Rectal smooth muscle tissue (tissue), 1 donor: Measurements from ENCODE around the gene HIKESHI.
"Not testable (repeated sequence)": the region's sequence is repeated elsewhere in the genome, so short reads cannot be mapped to it uniquely, and the experiment has no call there.

Experiments
- H3K27ac ChIP-seq: one replicate; pipeline ENCODE4 v1.7.0; 2013; ENCODE audit warnings: low read depth, low read length, inconsistent platforms
- H3K27me3 ChIP-seq: one replicate; pipeline ENCODE4 v1.7.0; 2013; ENCODE audit warnings: low read length; ENCODE audit not compliant: control insufficient read depth, insufficient read depth
- H3K36me3 ChIP-seq: one replicate; pipeline ENCODE4 v1.7.0; 2013; ENCODE audit warnings: low read length; ENCODE audit not compliant: control insufficient read depth, insufficient read depth
- H3K4me1 ChIP-seq: one replicate; pipeline ENCODE4 v1.7.0; 2013; ENCODE audit warnings: low read length; ENCODE audit not compliant: control insufficient read depth, insufficient read depth
- H3K4me3 ChIP-seq: one replicate; pipeline ENCODE4 v1.7.0; 2013; ENCODE audit warnings: low read length
- H3K9ac ChIP-seq: one replicate; pipeline ENCODE4 v1.7.0; 2013; ENCODE audit warnings: low read length

The HIKESHI gene

DNA sequence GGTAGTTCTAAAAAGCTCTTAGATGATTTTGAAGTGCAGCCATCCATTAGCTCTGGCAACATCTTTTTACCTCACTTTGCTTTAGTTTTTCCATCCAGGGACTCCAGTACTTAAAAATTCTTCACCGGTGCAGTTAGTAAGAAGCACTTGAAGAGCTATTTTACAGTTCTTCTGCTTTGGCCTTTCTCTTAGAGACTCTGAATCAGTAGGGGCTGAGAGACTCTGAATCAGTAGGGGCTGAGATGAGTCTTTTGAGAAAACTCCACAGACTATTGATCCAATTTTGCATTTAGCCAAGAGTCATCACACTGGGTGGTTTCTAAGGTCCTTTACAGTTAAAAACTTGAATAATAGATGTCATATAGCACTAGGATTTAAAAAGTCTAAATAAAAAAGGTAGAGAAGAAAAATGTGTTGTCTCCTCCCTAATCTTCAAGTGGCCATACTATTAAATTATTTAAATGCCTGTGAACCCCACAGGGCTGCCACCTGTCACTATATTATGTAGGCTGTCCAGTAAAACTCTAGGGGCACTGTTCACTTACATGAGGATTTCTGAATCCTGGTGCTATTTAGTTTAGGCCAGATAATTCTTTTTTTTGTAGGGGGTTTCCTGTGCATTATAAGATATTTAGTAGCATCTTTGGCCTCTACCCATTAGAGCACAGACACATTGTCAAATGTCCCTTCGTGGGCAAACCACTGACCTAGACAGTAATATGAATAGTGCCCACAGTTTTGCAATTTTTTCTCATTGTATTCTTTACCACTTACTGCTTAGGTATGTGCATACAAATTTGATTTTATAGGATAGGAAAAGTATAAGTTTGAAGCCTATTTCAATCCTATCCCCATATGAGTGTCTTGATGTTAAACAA, 26.3 kb upstream of the HIKESHI start:
- H3K4me1 ChIP-seq: no peaks in the 10 kb centered on the region
- no peak overlapping the region for H3K27ac ChIP-seq
- H3K4me3 ChIP-seq: no peak overlapping the region
- H3K27me3 ChIP-seq: no peaks in the 10 kb centered on the region
- H3K36me3 ChIP-seq: peaks cover 5% of the 10 kb centered on the region
- no peak overlapping the region for H3K9ac ChIP-seq

DNA sequence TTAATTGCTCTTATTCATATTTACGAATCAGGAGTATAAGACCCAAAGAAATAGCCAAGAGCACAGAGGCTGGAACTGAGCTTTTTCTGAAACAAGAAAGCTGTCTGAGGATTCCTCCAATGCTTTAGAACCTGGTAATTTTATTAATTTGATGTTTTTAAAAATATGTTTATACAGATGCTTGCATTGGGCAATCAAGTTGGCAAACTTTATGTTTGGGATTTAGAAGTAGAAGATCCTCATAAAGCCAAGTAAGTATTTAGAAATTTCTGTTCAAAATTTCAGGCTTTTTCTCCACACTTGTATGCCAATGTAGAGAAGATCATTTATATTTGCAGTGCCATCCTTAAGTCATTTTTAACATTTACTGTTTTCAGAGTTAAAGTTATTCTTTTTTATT, 24.3 kb upstream of the HIKESHI start:
- no peak overlapping the region for H3K27ac ChIP-seq
- no peaks in the 10 kb centered on the region for H3K4me1 ChIP-seq
- H3K4me3 ChIP-seq: no peak overlapping the region
- no peak overlapping the region for H3K9ac ChIP-seq
- H3K36me3 ChIP-seq: peaks cover 5% of the 10 kb centered on the region
- no peaks in the 10 kb centered on the region for H3K27me3 ChIP-seq

DNA sequence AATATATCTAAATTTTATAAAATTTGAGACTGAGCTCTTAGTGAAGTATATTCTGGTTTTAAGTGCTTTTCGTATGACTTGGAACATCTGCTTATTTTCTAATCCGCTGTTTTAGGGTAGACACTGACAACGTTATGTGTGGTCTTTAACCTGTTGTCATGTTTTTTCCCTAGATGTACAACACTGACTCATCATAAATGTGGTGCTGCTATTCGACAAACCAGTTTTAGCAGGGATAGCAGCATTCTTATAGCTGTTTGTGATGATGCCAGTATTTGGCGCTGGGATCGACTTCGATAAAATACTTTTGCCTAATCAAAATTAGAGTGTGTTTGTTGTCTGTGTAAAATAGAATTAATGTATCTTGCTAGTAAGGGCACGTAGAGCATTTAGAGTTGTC, 23.8 kb upstream of the HIKESHI start:
- Histone ChIP-seq H3K36me3 (peaks cover 5% of the 10 kb centered on the region), H3K27me3 (no peaks in the 10 kb centered on the region), H3K4me1 (no peaks in the 10 kb centered on the region), H3K4me3 (no peak overlapping the region), H3K9ac (no peak overlapping the region), H3K27ac (no peak overlapping the region)

DNA sequence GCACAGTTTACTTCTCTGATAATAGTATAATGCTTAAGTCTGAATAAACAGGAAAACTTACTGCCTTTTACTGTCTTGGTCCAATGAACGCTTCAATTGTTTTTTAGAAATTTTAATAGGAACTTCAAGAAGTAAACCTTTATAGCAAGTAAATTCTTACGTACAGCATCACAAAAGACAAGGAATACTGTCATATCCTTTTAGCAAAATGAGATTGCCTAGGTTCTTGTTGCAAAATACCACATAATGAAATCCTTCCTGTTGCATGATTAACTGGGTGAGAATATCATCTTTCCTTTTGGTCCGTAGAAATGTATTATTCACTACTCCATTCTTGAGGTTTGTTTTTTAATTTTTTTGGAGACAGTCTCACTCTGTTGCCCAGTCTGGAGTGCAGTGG, 22.3 kb upstream of the HIKESHI start:
- Histone ChIP-seq H3K4me1 (no peaks in the 10 kb centered on the region), H3K27me3 (no peaks in the 10 kb centered on the region), H3K27ac (no peak overlapping the region), H3K36me3 (peaks cover 9% of the 10 kb centered on the region), H3K9ac (no peak overlapping the region), H3K4me3 (no peak overlapping the region)

DNA sequence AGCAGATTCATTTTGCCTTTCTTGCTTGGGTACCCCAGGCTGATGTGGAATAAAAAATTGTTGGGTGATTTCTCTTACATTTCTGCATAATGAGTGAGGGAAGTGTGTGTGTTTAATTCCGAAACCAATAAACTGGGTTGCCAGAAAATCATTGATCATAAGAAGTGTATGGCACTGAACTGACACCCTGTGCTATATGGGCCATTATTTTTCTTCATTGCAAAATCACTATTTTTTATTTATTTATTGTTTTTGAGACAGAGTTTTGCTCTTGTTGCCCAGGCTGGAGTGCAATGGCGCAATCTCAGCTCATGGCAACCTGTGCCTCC, 14.6 kb upstream of the HIKESHI start:
- Histone ChIP-seq H3K27me3 (no peaks in the 10 kb centered on the region), H3K4me1 (peaks cover 2% of the 10 kb centered on the region), H3K27ac (no peak overlapping the region), H3K9ac (no peak overlapping the region), H3K4me3 (no peak overlapping the region), H3K36me3 (peaks cover 4% of the 10 kb centered on the region)

DNA sequence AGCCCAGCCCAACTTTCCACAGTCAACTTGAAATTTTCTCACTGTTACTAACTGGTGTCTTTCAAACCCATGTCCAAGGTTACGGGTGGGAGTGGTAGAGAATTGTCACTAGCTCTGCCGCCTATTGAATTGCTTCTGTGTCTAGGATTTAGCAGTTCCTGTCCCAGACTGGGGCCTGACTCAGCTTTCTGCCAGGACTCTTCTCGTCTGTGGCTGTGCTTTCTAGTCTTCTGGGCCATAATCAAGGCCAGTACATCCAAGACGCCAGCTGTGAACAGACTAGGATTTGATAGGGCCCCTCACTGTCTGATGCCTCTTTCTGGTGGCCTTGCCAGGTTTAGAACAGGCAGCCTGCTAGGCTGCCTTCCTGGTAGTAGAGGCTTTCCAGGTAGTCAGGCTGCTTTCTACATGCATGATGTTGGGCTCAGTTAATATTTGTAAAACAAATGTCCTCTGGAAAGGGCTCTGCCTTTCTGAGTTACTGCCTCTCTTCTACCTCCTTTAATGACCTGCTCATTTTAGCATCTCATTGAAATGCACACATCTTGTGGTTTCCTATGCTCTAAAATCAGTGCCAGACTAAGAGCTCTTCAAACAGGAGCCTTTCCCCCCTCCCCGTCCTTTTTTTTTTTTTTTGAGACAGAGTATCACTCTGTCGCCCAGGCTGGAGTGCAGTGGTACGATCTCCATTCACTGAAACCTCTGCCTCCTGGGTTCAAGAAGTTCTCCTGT, 13.1 kb upstream of the HIKESHI start:
- H3K4me1 ChIP-seq: peaks cover 2% of the 10 kb centered on the region
- no peak overlapping the region for H3K27ac ChIP-seq
- H3K27me3 ChIP-seq: no peaks in the 10 kb centered on the region
- peaks cover 4% of the 10 kb centered on the region for H3K36me3 ChIP-seq
- no peak overlapping the region for H3K4me3 ChIP-seq
- no peak overlapping the region for H3K9ac ChIP-seq

DNA sequence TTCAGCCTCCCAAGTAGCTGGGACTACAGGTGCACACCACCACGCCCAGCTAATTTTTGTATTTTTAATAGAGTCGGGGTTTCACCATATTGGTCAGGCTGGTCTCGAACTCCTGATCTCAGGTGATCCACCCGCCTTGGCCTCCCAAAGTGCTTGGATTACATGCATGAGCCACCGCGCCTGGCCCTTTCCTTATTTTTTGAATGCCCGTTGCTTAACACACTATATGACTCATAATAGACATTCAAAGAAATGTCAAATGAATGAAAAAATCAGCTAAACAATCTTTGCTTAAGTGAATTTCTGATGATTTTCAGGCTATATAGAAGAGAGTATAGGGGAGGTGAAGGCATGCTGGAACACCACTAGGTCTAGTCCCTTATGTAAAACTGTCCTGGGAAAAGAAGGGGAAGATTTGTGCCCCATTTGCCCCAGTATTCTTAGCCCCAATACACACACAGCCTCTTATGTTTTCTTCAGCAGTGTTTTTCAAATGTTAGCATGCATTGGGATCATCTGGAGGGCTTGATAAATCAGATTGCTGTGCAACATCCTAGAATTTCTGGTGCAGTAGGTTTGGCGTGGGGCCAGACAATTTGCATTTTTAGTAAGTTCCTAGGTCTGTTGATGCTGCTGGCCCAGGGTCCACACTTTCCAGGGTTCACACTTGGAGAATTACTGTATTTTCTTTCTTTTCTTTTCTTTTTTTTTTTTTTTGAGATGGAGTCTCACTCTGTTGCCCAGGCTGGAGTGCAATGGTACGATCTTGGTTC, 12.3 kb upstream of the HIKESHI start:
- not testable (repeated sequence) for H3K9ac ChIP-seq, H3K27ac ChIP-seq, H3K4me1 ChIP-seq, H3K27me3 ChIP-seq, H3K36me3 ChIP-seq, H3K4me3 ChIP-seq

DNA sequence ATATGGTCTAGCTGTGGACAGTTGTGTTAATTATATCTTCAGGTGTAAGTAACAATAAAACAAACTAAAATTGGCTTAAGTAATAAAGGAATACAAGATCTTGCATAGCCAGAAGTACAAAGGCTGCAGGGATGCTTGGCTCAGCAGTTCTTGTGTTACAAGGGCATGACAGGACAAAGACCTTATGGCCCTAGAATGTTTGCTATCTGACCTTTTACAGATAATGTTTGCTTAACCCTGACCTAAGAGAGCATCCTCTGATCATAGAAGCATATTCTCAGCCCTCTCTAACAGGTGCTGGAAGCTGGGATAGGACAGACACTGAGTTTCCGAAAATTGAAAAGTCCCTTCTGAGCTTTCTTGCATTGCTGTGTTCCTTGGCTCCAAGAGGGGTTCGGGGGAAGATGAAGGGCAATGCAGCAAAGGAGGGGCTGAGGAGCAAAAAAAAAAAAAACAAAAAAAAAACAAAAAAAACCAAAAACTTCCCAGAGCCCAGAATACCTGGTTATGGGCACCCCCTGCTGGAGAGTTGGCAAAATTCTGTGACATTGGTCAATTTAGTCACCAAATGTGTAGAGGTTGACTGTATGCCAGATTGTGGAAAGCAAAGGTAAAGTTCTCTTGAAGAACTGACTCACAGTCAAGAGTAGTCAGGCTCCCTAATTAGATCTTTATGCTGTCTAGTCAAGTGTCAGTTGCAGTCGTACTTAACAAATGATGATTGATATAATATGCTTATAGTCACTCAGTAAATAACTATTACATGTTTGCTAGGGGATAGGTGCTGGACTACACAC, 10.4 kb upstream of the HIKESHI start:
- Histone ChIP-seq H3K4me3 (no peak overlapping the region), H3K36me3 (no peaks in the 10 kb centered on the region), H3K27me3 (no peaks in the 10 kb centered on the region), H3K27ac (no peak overlapping the region), H3K9ac (no peak overlapping the region), H3K4me1 (peaks cover 2% of the 10 kb centered on the region)

DNA sequence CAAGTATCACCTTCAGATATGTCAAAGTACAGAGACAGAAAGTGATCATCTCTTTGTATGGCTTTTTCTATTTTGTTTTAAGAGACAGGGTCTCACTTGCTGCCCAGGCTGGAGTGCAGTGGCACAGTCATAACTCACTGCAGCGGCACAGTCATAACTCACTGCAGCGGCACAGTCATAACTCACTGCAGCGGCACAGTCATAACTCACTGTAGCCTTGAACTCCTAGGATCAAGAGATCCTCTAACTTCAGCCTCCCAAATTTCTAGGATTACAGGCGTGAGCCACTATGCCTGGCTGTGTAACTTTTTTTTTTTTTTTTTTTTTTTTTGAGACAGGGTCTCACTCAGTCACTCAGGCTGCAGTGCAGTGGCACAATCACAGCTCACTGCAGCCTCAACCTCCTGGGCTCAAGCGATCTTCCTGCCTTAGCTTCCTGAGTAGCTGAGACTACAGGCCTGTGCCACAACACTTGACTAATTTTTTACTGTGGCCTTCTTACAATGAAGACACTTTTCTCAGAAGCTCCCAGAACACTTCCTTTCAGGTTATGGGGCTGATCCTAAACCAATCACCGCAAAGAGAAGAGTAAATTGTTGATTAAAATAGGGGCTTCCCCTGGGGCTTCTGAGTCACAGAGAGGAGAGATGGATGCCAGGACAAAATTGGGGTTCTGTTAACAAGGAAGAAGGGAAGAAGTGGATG, 9.0 kb upstream of the HIKESHI start:
- H3K4me3 ChIP-seq: no peak overlapping the region
- peaks cover 2% of the 10 kb centered on the region for H3K4me1 ChIP-seq
- no peaks in the 10 kb centered on the region for H3K27me3 ChIP-seq
- H3K9ac ChIP-seq: no peak overlapping the region
- no peaks in the 10 kb centered on the region for H3K36me3 ChIP-seq
- H3K27ac ChIP-seq: no peak overlapping the region

DNA sequence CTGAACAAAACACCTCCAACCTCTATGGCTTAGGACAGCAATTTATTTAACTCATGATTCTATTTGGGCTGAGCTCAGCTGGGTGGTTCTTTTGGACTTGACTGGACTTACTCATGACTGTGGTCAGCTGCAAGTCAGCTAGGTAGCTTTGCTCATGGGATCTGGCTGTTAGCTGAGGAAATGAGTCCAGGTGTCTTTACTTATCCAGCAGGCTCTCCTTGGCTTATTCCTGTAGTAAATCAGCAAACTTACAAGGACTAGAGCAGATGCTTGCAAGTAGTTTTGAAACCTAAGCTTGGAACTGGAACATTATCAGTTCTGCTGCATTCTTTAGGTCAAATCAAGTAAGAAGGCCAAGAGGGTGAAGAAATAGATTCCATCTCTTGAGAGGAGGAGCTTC, 8.0 kb upstream of the HIKESHI start:
- no peaks in the 10 kb centered on the region for H3K27me3 ChIP-seq
- H3K27ac ChIP-seq: no peak overlapping the region
- no peak overlapping the region for H3K4me3 ChIP-seq
- no peak overlapping the region for H3K9ac ChIP-seq
- H3K4me1 ChIP-seq: no peaks in the 10 kb centered on the region
- no peaks in the 10 kb centered on the region for H3K36me3 ChIP-seq

DNA sequence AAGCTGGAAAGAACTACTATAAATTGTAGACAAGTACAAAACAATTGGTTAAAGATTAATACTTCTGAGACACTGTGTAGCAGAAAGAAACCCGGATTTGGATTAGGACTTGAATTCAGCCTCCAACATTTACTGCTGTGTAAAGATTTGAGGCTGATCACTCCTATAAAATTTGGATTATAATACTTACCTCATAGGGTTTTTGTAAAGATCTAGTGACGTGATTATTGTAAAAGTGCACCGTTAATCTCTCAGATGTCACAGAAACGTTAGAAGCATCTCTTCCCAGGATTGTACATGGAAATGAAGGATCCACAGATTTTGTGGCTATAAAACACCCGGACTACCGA, 323 bp upstream of the HIKESHI start:
- Histone ChIP-seq H3K4me1 (peaks cover 11% of the 10 kb centered on the region), H3K36me3 (no peaks in the 10 kb centered on the region), H3K9ac (no peak overlapping the region), H3K27me3 (no peaks in the 10 kb centered on the region), H3K4me3 (peak overlapping the region; percentile 99), H3K27ac (no peak overlapping the region)
